Tibial nerve (tissue), 4 donors: ENCODE results near the gene ANKRD17. TPM values are rescaled to one million over a fixed set of nuclear protein-coding genes. Genes with fewer than 3 reads are reported as not detected.
"Not testable (repeated sequence)": the region's sequence is repeated elsewhere in the genome, so short reads cannot be mapped to it uniquely, and the experiment has no call there.

Experiments used
- DNase-seq, 2 donors: peaks; one replicate each; pipeline ENCODE4 v3.0.0-alpha.2; 2019; ENCODE audit warnings: low spot score in 2 of 2
- H3K27ac ChIP-seq, 4 donors: fragments of 200-600 bp; sonication (generic) in 3 of 4; one replicate each; pipeline ENCODE4 v1.5.1; 2017 to 2019; ENCODE audit warnings: mild to moderate bottlenecking in 1 of 4
- H3K27me3 ChIP-seq, 2 donors: fragments of 200-600 bp; sonication (generic) in 1 of 2; one replicate each; pipeline versions ENCODE4 v1.5.1 to v1.6.0; 2017 to 2019
- H3K36me3 ChIP-seq, 3 donors: fragments of 200-600 bp; sonication (generic); one replicate each; pipeline ENCODE4 v1.5.1; 2018 to 2019
- H3K4me1 ChIP-seq, 4 donors: fragments of 200-600 bp; sonication (generic) in 3 of 4; one replicate each; pipeline ENCODE4 v1.5.1; 2017 to 2019
- H3K4me3 ChIP-seq, 4 donors: fragments of 200-600 bp; sonication (generic) in 3 of 4; one replicate each; pipeline ENCODE4 v1.5.1; 2017 to 2019; ENCODE audit warnings: mild to moderate bottlenecking in 1 of 4, moderate library complexity in 1 of 4
- H3K9me3 ChIP-seq, 4 donors: fragments of 200-600 bp; sonication (generic) in 3 of 4; one replicate each; pipeline ENCODE4 v1.5.1; 2017 to 2019
- EP300 ChIP-seq, 2 donors: sonication (generic); formaldehyde crosslinking; IDR thresholded peaks; one replicate each; pipeline ENCODE4 v1.6.1; 2017; ENCODE audit warnings: antibody characterized with exemption in 2 of 2, mild to moderate bottlenecking in 1 of 2
- POLR2A ChIP-seq, 2 donors: fragments of 450-650 bp; IDR thresholded peaks; one replicate each; pipeline ENCODE4 v1.6.1; 2017; ENCODE audit warnings: antibody characterized with exemption in 2 of 2, mild to moderate bottlenecking in 2 of 2, moderate library complexity in 2 of 2
- WGBS, 2 donors: methylation state at CpG; one replicate each; pipeline ENCODE4 v1.1.5; 2018; 5-methylcytosine and 5-hydroxymethylcytosine counted together
- total RNA-seq, 4 donors: library from RNA; depleted of rRNA; stranded (reverse); fragments of >200 nt; gene quantifications; one replicate each; pipeline ENCODE4 v1.1.0, GENCODE V29; 2016
- TF ChIP-seq, protein P1 (sequence below), 5 experiments: fragments of 200-600 bp in 3 of 5; fragments of 450-650 bp in 2 of 5; sonication (generic) in 3 of 5; IDR thresholded peaks; one replicate each; pipeline ENCODE4 v1.5.1; 2016 to 2019; ENCODE audit warnings: antibody characterized with exemption in 5 of 5, mild to moderate bottlenecking in 3 of 5, moderate library complexity in 2 of 5

ANKRD17 gene
- total RNA-seq, 4 donors from 2014 or later = 46.5 to 61.8 (median 55.0) TPM

DNA sequence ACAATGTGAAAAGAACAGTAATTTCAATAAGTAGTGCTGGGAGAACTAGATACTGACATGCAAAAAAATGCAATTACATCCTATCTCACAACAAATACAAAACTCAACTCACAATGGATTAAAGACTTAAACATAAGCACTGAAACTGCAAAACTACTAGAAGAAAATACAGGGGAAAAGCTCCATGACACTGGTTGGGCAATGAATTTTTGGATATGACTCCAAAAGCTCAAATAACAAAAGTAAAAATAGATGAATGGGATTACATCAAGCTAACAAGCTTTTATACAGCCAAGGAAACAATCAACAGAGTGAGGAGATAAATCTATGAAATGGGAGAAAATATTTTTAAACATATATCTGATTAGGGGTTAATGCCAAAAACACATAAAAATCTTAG is 53.1 kb downstream of the ANKRD17 start:
- DNase-seq = no peak
- TF ChIP-seq POLR2A (IDR thresholded peaks at IDR 0.05) (no peak), EP300 (IDR thresholded peaks at IDR 0.05) (no peak)
- TF ChIP-seq, protein P1, sequence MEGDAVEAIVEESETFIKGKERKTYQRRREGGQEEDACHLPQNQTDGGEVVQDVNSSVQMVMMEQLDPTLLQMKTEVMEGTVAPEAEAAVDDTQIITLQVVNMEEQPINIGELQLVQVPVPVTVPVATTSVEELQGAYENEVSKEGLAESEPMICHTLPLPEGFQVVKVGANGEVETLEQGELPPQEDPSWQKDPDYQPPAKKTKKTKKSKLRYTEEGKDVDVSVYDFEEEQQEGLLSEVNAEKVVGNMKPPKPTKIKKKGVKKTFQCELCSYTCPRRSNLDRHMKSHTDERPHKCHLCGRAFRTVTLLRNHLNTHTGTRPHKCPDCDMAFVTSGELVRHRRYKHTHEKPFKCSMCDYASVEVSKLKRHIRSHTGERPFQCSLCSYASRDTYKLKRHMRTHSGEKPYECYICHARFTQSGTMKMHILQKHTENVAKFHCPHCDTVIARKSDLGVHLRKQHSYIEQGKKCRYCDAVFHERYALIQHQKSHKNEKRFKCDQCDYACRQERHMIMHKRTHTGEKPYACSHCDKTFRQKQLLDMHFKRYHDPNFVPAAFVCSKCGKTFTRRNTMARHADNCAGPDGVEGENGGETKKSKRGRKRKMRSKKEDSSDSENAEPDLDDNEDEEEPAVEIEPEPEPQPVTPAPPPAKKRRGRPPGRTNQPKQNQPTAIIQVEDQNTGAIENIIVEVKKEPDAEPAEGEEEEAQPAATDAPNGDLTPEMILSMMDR (IDR thresholded peaks at IDR 0.05) = no peak
- Histone ChIP-seq H3K27ac (no peak overlapping the region), H3K4me3 (no peak overlapping the region), H3K9me3 (peaks cover 0 to 27% (median 0%) of the 10 kb centered on the region in 4 donors), H3K36me3 (peaks cover 0 to 19% (median 0%) of the 10 kb centered on the region in 3 donors), H3K27me3 (no peaks in the 10 kb centered on the region), H3K4me1 (peaks cover 0 to under 1% (median 0%) of the 10 kb centered on the region in 4 donors)

DNA sequence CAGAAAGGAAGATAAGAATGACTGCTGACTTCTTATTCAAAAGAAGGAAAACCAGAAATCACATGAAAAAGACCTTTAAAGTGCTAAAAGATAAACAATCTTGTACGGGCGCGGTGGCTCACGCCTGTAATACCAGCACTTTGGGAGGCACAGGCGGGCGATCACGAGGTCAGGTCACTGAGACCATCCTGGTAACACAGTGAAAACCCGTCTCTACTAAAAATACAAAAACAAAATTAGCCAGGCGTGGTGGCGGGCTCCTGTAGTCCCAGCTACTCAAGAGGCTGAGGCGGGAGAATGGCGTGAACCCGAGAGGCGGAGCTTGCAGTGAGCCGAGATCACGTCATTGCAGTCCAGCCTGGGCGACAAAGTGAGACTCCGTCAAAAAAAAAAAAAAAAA is 54.6 kb downstream of the ANKRD17 start:
- Histone ChIP-seq H3K9me3 (peaks cover 0 to 27% (median 0%) of the 10 kb centered on the region in 4 donors), H3K36me3 (peaks cover 0 to 19% (median 0%) of the 10 kb centered on the region in 3 donors), H3K4me1 (peaks cover 0 to 14% (median 0%) of the 10 kb centered on the region in 4 donors)
- H3K27me3 ChIP-seq, H3K27ac ChIP-seq, H3K4me3 ChIP-seq, DNase-seq: not testable (repeated sequence)
- WGBS, 2 donors = 93 to 96% methylated on average over 18 of the region's 18 CpGs

DNA sequence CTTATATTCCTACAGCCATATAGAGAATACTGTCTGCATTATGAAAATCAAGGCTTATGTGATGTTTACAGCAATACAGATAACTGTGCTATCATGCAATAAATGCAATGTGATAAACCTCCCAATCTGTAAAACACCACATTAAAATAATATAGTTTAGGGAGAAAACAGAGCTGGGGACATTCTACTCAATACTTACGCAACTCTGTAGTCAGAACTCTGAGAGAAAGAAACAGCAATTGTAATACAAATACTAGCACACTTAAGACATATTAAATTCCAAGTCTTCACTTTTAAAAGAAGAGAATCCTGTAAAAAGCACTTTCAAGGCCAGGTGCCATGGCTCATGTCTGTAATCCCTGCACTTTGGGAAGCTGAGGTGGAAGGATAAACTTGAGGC is 61.4 kb downstream of the ANKRD17 start:
- no peaks in the 10 kb centered on the region for H3K27me3 ChIP-seq
- WGBS, 2 donors = 97 to 98% methylated on average over 1 of the region's 1 CpG
- peaks cover 0 to under 1% (median 0%) of the 10 kb centered on the region in 3 donors for H3K36me3 ChIP-seq
- TF ChIP-seq POLR2A (IDR thresholded peaks at IDR 0.05) = no peak
- TF ChIP-seq, protein P1 (IDR thresholded peaks at IDR 0.05) = no peak
- no peak for TF ChIP-seq EP300 (IDR thresholded peaks at IDR 0.05)
- H3K4me3 ChIP-seq = no peak overlapping the region
- peaks cover 0 to 25% (median 0%) of the 10 kb centered on the region in 4 donors for H3K4me1 ChIP-seq
- peaks cover 0 to 1% (median 0%) of the 10 kb centered on the region in 4 donors for H3K9me3 ChIP-seq
- no peak for DNase-seq
- no peak overlapping the region for H3K27ac ChIP-seq

DNA sequence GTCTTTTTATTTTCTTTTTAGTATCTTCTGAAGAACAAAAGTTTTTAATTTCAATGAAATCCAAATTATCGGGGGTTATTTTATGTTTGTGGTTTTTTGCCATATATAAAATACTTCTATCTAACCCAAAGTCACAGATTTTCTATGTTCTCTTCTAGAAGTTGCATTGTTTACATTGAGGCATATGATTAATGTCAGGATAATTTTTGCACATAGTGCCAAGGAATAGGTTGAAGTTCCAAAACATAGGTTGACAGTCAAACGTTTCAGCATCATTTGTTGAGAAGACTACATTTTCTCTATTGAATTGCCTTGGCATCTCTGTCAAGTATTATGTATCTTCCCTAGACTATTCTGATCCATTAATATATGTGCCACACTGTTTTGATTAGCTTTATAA is 64.5 kb downstream of the ANKRD17 start:
- WGBS, 2 donors = 85% methylated on average over 2 of the region's 2 CpGs
- H3K4me3 ChIP-seq = no peak overlapping the region
- TF ChIP-seq EP300 (IDR thresholded peaks at IDR 0.05) (no peak), POLR2A (IDR thresholded peaks at IDR 0.05) (no peak)
- TF ChIP-seq, protein P1 (IDR thresholded peaks at IDR 0.05) = no peak

DNA sequence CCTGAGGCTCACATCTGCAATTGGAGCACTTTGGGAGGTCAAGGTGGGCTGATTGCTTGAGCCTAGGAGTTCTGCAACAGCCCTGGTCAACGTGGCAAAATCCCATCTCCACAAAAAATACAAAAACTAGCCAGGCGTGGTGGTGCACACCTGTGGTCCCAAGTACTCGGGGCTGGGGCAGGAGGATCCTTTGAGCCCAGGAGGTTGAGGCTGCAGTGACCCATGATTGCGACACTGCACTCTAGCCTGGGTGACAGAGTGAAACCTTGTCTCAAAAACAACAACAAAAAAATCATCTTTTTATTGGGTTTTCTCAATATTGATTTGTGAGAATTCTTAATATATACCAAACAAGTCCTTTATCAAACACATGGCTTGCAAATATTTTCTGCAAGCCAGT is 64.9 kb downstream of the ANKRD17 start:
- H3K36me3 ChIP-seq = no peaks in the 10 kb centered on the region
- no peaks in the 10 kb centered on the region for H3K27me3 ChIP-seq
- no peaks in the 10 kb centered on the region for H3K9me3 ChIP-seq
- WGBS, 2 donors = 92 to 98% methylated on average over 3 to 4 of the region's 4 CpGs
- DNase-seq = no peak
- no peak for TF ChIP-seq EP300 (IDR thresholded peaks at IDR 0.05)
- TF ChIP-seq, protein P1 (IDR thresholded peaks at IDR 0.05) = no peak
- TF ChIP-seq POLR2A (IDR thresholded peaks at IDR 0.05) = no peak
- no peak overlapping the region for H3K27ac ChIP-seq
- no peak overlapping the region for H3K4me3 ChIP-seq
- H3K4me1 ChIP-seq = peaks cover 0 to 10% (median 0%) of the 10 kb centered on the region in 4 donors

More for the DNA sequence above, 64.5 kb downstream of the ANKRD17 start:
- no peaks in the 10 kb centered on the region for H3K36me3 ChIP-seq
- peaks cover 0 to 11% (median 0%) of the 10 kb centered on the region in 4 donors for H3K4me1 ChIP-seq
- DNase-seq = no peak
- H3K9me3 ChIP-seq = no peaks in the 10 kb centered on the region
- no peaks in the 10 kb centered on the region for H3K27me3 ChIP-seq
- no peak overlapping the region for H3K27ac ChIP-seq

DNA sequence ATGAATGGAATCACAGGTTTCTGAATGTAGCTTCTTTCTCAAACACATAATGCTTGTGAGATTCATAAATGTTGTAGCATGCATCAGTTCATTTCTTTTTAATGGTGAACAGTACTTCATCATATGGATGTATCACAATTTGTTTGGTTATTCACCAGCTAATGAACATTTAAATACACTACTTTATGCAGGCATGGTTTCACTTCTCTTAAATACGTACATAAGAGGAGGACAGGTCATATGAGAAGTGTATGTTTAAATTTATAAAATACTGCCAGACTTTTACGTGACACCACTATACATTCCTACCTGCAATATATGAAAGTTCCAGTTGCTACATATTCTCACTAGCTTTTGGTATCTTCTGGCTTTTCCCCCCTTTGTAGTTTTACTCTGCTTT is 65.4 kb downstream of the ANKRD17 start:
- H3K4me3 ChIP-seq = no peak overlapping the region
- H3K36me3 ChIP-seq = no peaks in the 10 kb centered on the region
- H3K27me3 ChIP-seq = no peaks in the 10 kb centered on the region
- no peak for DNase-seq
- 85 to 92% methylated on average over 2 of the region's 2 CpGs for WGBS, 2 donors
- TF ChIP-seq, protein P1 (IDR thresholded peaks at IDR 0.05) = no peak
- TF ChIP-seq EP300 (IDR thresholded peaks at IDR 0.05) = no peak
- TF ChIP-seq POLR2A (IDR thresholded peaks at IDR 0.05) = no peak
- H3K4me1 ChIP-seq = peaks cover 0 to 5% (median 0%) of the 10 kb centered on the region in 4 donors
- no peaks in the 10 kb centered on the region for H3K9me3 ChIP-seq
- H3K27ac ChIP-seq = no peak overlapping the region
